DND-41 (cell line): ENCODE data around the gene CREB3L1.

Experiments used
- ATAC-seq: fragments of 200-7000 bp; cut with Tn5 transposase; 3 replicates; pipeline ENCODE4 v1.9.1; 2021; ENCODE audit warnings: low read depth; ENCODE audit not compliant: insufficient read depth
- DNase-seq: peaks from one replicate; pipeline ENCODE4 v3.0.0-alpha.2; 2020
- H2AFZ ChIP-seq: 2 replicates; pipeline ENCODE4 v1.6.0; 2012; ENCODE audit warnings: low read depth, low read length
- H3K27ac ChIP-seq: 2 replicates; pipeline ENCODE4 v1.5.1; 2012; ENCODE audit warnings: low read length, inconsistent platforms
- H3K27me3 ChIP-seq: fragments of 200-600 bp; sonication (generic); 2 replicates; pipeline ENCODE4 v1.6.0; 2012; ENCODE audit warnings: low read length, mild to moderate bottlenecking, inconsistent platforms; ENCODE audit not compliant: insufficient read depth, poor library complexity
- H3K36me3 ChIP-seq: 2 replicates; pipeline ENCODE4 v1.5.1; 2012; ENCODE audit warnings: low read length, inconsistent platforms; ENCODE audit not compliant: insufficient read depth
- H3K4me1 ChIP-seq: 2 replicates; pipeline ENCODE4 v1.5.1; 2012; ENCODE audit warnings: mild to moderate bottlenecking, low read length; ENCODE audit not compliant: insufficient read depth
- H3K4me2 ChIP-seq: 2 replicates; pipeline ENCODE4 v1.6.0; 2012; ENCODE audit warnings: mild to moderate bottlenecking, moderate library complexity, low read length, inconsistent platforms; ENCODE audit not compliant: insufficient read depth
- H3K4me3 ChIP-seq, 2 experiments: fragments of 200-600 bp in 1 of 2; shearing (Covaris generic) in 1 of 2; 2 replicates each; pipeline ENCODE4 v1.5.1; 2012 to 2016; ENCODE audit warnings: inconsistent platforms in 2 of 2, low read length in 2 of 2, mild to moderate bottlenecking in 2 of 2, low read depth in 1 of 2, moderate library complexity in 1 of 2
- H3K79me2 ChIP-seq: 2 replicates; pipeline ENCODE4 v1.6.0; 2012; ENCODE audit warnings: low read length, inconsistent platforms; ENCODE audit not compliant: insufficient read depth
- H3K9ac ChIP-seq: 2 replicates; pipeline ENCODE4 v1.6.0; 2012; ENCODE audit warnings: low read depth, mild to moderate bottlenecking, inconsistent platforms, low read length, moderate library complexity
- H3K9me3 ChIP-seq: 2 replicates; pipeline ENCODE4 v1.5.1; 2012; ENCODE audit warnings: low read length, moderate library complexity, mild to moderate bottlenecking, inconsistent platforms; ENCODE audit not compliant: insufficient read depth, severe bottlenecking
- H4K20me1 ChIP-seq: 2 replicates; pipeline ENCODE4 v1.6.0; 2012; ENCODE audit warnings: low read length; ENCODE audit not compliant: insufficient read depth
- CTCF ChIP-seq: IDR thresholded peaks from 2 replicates; pipeline ENCODE4 v1.5.1; 2012; ENCODE audit warnings: borderline replicate concordance, low read length, moderate library complexity, mild to moderate bottlenecking; ENCODE audit not compliant: poor library complexity, severe bottlenecking; ENCODE audit errors: extremely low read depth
- EZH2 ChIP-seq: IDR thresholded peaks from 3 replicates; pipeline ENCODE4 v1.6.1; 2012; ENCODE audit warnings: borderline replicate concordance, low read depth, mild to moderate bottlenecking, moderate library complexity, low read length, inconsistent platforms; ENCODE audit not compliant: severe bottlenecking

The CREB3L1 gene

DNA sequence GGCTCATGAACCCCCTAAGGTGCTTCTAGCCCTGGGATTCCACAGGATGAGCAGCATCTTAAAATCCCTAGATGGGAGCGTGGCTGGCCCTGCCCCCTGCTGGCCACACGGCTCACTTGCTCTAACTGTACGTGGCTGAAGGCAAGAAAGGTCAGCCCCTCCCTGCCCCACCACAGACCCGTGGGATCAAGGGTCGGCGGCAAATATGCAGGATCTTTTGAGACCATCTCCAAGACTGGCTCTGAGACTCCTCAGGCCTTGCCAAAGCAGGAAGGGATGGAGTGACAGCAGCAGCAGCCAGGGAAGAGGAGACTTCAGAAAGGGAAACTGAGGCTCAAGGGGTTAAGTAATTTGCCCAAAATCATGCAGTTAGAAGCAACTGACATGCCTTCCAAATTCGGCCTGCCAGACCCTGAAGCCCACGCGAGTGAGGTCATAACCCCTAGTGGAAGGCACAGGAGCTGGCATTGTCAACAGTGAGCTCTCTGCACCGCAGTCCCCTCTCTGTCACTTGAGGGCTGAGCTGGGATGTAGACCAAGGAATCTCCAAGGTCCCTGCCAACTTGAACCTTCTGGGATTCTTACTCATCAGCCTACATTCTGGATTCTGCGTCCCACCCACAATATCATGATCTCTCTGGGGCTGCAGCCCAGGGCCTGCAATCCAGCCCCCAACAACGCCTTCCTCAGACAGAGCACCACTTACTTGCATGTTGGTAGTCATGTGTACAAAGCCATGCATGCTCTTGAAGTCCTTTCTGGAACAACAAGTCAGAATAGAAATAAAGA, 31.4 kb downstream of the CREB3L1 start:
- Histone ChIP-seq H3K79me2 (no peaks in the 10 kb centered on the region), H3K27me3 (no peaks in the 10 kb centered on the region), H3K4me3 (no peak overlapping the region), H3K36me3 (no peaks in the 10 kb centered on the region), H3K4me1 (peaks cover 17% of the 10 kb centered on the region), H3K4me2 (peak overlapping the region; percentile 52; the same call in 1 of the 2 replicates), H3K27ac (0 out of 2 replicates have a peak overlapping the region, but pooled peaks have one; percentile 5), H2AFZ (peak overlapping the region; percentile 5; the same call in 1 of the 2 replicates), H3K9me3 (no peaks in the 10 kb centered on the region), H4K20me1 (no peaks in the 10 kb centered on the region), H3K9ac (peak overlapping the region; percentile 6; the same call in 1 of the 2 replicates)
- DNase-seq: peak; percentile 80
- ATAC-seq: peak; percentile 63
- TF ChIP-seq EZH2 (no peak), CTCF (peak; percentile 91)

- Histone ChIP-seq H3K9me3 (no peaks in the 10 kb centered on the region), H3K4me2 (no peak overlapping the region), H3K36me3 (no peaks in the 10 kb centered on the region), H3K27me3 (no peaks in the 10 kb centered on the region), H3K9ac (no peak overlapping the region), H4K20me1 (no peaks in the 10 kb centered on the region), H3K4me3 (no peak overlapping the region), H3K4me1 (peaks cover 17% of the 10 kb centered on the region), H3K79me2 (no peaks in the 10 kb centered on the region), H2AFZ (no peak overlapping the region), H3K27ac (no peak overlapping the region)
- TF ChIP-seq CTCF (no peak), EZH2 (no peak)
- DNase-seq: peak; percentile 66
- ATAC-seq: peak; percentile 39
Observed at GRCh38 chr11:46309814-46310259, 32.4 kb downstream of the CREB3L1 start.

DNA sequence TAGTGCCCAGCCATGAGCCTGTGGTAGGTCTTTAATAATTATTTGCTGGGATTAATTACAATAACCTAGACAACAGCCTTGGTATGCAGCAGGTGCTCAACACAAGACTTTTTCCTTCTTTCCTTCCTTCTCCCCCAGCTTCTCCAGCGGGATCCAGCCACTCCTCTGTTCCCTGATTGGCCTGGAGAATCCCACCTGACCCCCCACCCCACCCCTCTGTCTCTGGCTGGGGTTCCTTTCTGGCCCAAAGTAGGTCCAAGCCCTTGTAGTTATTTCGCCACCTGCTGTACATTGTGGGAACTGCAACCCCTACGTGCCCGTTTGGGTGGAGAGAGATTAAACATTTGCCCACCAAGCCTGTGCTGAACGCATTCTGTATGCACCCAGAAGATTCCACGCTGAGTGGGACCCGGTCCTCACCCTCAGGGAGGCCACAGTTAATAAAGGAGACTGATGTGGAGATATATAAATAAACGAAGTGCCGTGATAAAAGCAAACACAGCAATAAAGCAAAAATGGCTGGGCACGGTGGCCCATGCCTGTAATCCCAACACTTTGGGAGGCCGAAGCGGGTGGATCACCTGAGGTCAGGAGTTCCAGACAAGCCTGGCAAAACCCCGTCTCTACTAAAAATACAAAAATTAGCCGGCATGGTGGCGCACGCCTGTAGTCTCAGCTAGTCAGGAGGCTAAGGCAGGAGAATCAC, 37.7 kb downstream of the CREB3L1 start:
- Histone ChIP-seq H3K9ac (no peak overlapping the region), H2AFZ (no peak overlapping the region), H3K79me2 (no peaks in the 10 kb centered on the region), H3K27ac (no peak overlapping the region), H3K4me1 (peaks cover 13% of the 10 kb centered on the region), H3K4me3 (no peak overlapping the region), H3K9me3 (no peaks in the 10 kb centered on the region), H3K36me3 (no peaks in the 10 kb centered on the region), H3K27me3 (no peaks in the 10 kb centered on the region), H3K4me2 (peak overlapping the region; percentile 28), H4K20me1 (no peaks in the 10 kb centered on the region)
- ATAC-seq (peak; percentile 84), DNase-seq (peak; percentile 84)
- TF ChIP-seq CTCF (peak; percentile 96), EZH2 (no peak)
